ENCODE data around the gene CD46. TPM values are rescaled to one million over a fixed set of nuclear protein-coding genes. Genes with fewer than 3 reads are reported as not detected.

Gene CD46
- total RNA-seq, 1 experiment from 2014 or later, result 214 TPM

- no peaks in the 10 kb centered on the region for H3K9me2 ChIP-seq (ENCODE audit: insufficient read depth)
- ChIA-PET POLR2A (ENCODE audit: unreplicated experiment) (no interaction called here), CTCF (no interaction called here)
- no peaks in the 10 kb centered on the region for H3K9me3 ChIP-seq (ENCODE audit: insufficient read depth, low read depth)
- no peaks in the 10 kb centered on the region for H3K27me3 ChIP-seq (ENCODE audit: insufficient read depth, low read depth)
- intact Hi-C loops (cut with micrococcal nuclease; ENCODE audit: unreplicated experiment), result no loop called here
- no peaks in the 10 kb centered on the region for H4K20me1 ChIP-seq (ENCODE audit: insufficient read depth)
- H3K4me2 ChIP-seq, result no peak overlapping the region
- H3F3A ChIP-seq (ENCODE audit: insufficient read depth, low read depth), result peaks cover 7% of the 10 kb centered on the region
- H3K4me1 ChIP-seq (replicated peaks; ENCODE audit: insufficient read depth), result peaks cover 8% of the 10 kb centered on the region
- H2AFZ ChIP-seq, result no peak overlapping the region
- no peak overlapping the region for H3K4me3 ChIP-seq
- peaks cover 22% of the 10 kb centered on the region for H3K79me2 ChIP-seq (ENCODE audit: low read depth)
- H3K27ac ChIP-seq, result no peak overlapping the region
- no TSS peak for BruUV-seq (replicated peaks)
- TF ChIP-seq EZH2 (IDR thresholded peaks at IDR 0.05; ENCODE audit: low read depth) (no peak), CTCF (conservative IDR thresholded peaks at IDR 0.05) (no peak)
- DNase-seq, result no peak
- H3K36me3 ChIP-seq (ENCODE audit: low read depth), result 0 out of 2 replicates have a peak, but pooled peaks cover 21% of the 10 kb centered on the region
Observed at GRCh38 chr1:207817166-207817565, 65.3 kb downstream of the CD46 start.

GRCh38 chr1:207817778-207818751 is 66.2 kb downstream of the CD46 start:
- Histone ChIP-seq H3K9me2 (ENCODE audit: insufficient read depth) (no peaks in the 10 kb centered on the region), H3K27ac (no peak overlapping the region), H3K9me3 (ENCODE audit: insufficient read depth, low read depth) (no peaks in the 10 kb centered on the region), H2AFZ (no peak overlapping the region), H3K4me2 (no peak overlapping the region), H3K4me3 (no peak overlapping the region), H3K79me2 (ENCODE audit: low read depth) (peaks cover 25% of the 10 kb centered on the region), H3K36me3 (ENCODE audit: low read depth) (0 out of 2 replicates have a peak, but pooled peaks cover 20% of the 10 kb centered on the region), H3F3A (ENCODE audit: insufficient read depth, low read depth) (peaks cover 9% of the 10 kb centered on the region), H3K4me1 (replicated peaks; ENCODE audit: insufficient read depth) (peaks cover 10% of the 10 kb centered on the region), H3K27me3 (ENCODE audit: insufficient read depth, low read depth) (no peaks in the 10 kb centered on the region), H4K20me1 (ENCODE audit: insufficient read depth) (no peaks in the 10 kb centered on the region)
- CTCF ChIA-PET, result no interaction called here
- POLR2A ChIA-PET (ENCODE audit: unreplicated experiment), result interaction anchor here (0.7 kb wide), 1 partner anchor 366 kb away, joined by 9 read pairs; no protein-coding TSS in a partner anchor
- intact Hi-C loops (cut with micrococcal nuclease; ENCODE audit: unreplicated experiment), result no loop called here
- BruUV-seq (replicated peaks), result no TSS peak
- TF ChIP-seq EZH2 (IDR thresholded peaks at IDR 0.05; ENCODE audit: low read depth) (no peak), CTCF (conservative IDR thresholded peaks at IDR 0.05) (no peak)
- no peak for DNase-seq

- H3K9me3 ChIP-seq (ENCODE audit: insufficient read depth, low read depth), result no peaks in the 10 kb centered on the region
- BruUV-seq (replicated peaks), result no TSS peak
- DNase-seq, result peak in 1 of 2 experiments; percentile 45
Observed at GRCh38 chr1:207818971-207819451, 67.2 kb downstream of the CD46 start.

More at GRCh38 chr1:207818971-207819451, 67.2 kb downstream of the CD46 start:
- Histone ChIP-seq H3K9me2 (ENCODE audit: insufficient read depth) (no peaks in the 10 kb centered on the region), H3K4me3 (no peak overlapping the region), H3K27ac (no peak overlapping the region), H2AFZ (no peak overlapping the region), H4K20me1 (ENCODE audit: insufficient read depth) (no peaks in the 10 kb centered on the region), H3K4me2 (peak overlapping the region; percentile 26; the same call in 1 of the 2 replicates), H3F3A (ENCODE audit: insufficient read depth, low read depth) (peaks cover 14% of the 10 kb centered on the region), H3K79me2 (ENCODE audit: low read depth) (peaks cover 25% of the 10 kb centered on the region), H3K36me3 (ENCODE audit: low read depth) (0 out of 2 replicates have a peak, but pooled peaks cover 20% of the 10 kb centered on the region), H3K27me3 (ENCODE audit: insufficient read depth, low read depth) (no peaks in the 10 kb centered on the region), H3K4me1 (replicated peaks; ENCODE audit: insufficient read depth) (peaks cover 10% of the 10 kb centered on the region)
- intact Hi-C loops (cut with micrococcal nuclease; ENCODE audit: unreplicated experiment), result no loop called here
- TF ChIP-seq CTCF (conservative IDR thresholded peaks at IDR 0.05), result no peak
- no peak for TF ChIP-seq EZH2 (IDR thresholded peaks at IDR 0.05; ENCODE audit: low read depth)
- POLR2A ChIA-PET (ENCODE audit: unreplicated experiment), result interaction anchor here (0.5 to 0.7 kb wide), 2 partner anchors 365 to 462 kb away, joined by 5 to 9 read pairs; no protein-coding TSS in a partner anchor
- CTCF ChIA-PET, result interaction anchor here (0.6 kb wide), 1 partner anchor 144 kb away, joined by 3 read pairs; no protein-coding TSS in a partner anchor
